K562 (cell line): ENCODE data around the gene IGFALS. TPM values are rescaled to one million over a fixed set of nuclear protein-coding genes. Genes with fewer than 3 reads are reported as not detected.

Experiments used
- ATF3 ChIP-seq, 2 experiments: fragments of 450-650 bp in 1 of 2; sonication (generic) in 1 of 2; formaldehyde crosslinking in 1 of 2; IDR thresholded peaks in 1 of 2; conservative IDR thresholded peaks in 1 of 2; 2 replicates each; pipeline versions ENCODE4 v1.6.1 to v1.8.1; 2016 to 2023; ENCODE audit warnings: mild to moderate bottlenecking in 2 of 2, moderate library complexity in 2 of 2, inconsistent platforms in 1 of 2, missing genetic modification reagents in 1 of 2
- BRD9 ChIP-seq: fragments of 450-650 bp; IDR thresholded peaks from 2 replicates; pipeline ENCODE4 v1.6.1; 2018; ENCODE audit warnings: low read depth; ENCODE audit not compliant: partially characterized antibody
- CHCHD3 ChIP-seq: fragments of 250-450 bp; sonication (Bioruptor Pico); IDR thresholded peaks from 2 replicates; pipeline ENCODE4 v2.1.2; 2022; ENCODE audit warnings: mild to moderate bottlenecking
- DMBX1 ChIP-seq: fragments of 250-450 bp; sonication (Bioruptor Pico); IDR thresholded peaks from 2 replicates; pipeline ENCODE4 v1.8.0; 2022; ENCODE audit warnings: inconsistent platforms, mild to moderate bottlenecking, moderate library complexity, borderline replicate concordance
- FOXJ3 ChIP-seq: sonication (generic); formaldehyde crosslinking; IDR thresholded peaks from 2 replicates; pipeline ENCODE4 v1.4.0; 2020; ENCODE audit warnings: mild to moderate bottlenecking, missing genetic modification reagents
- GTF2A2 ChIP-seq: IDR thresholded peaks from 2 replicates; pipeline ENCODE4 v1.6.1; 2016; ENCODE audit warnings: mild to moderate bottlenecking, missing genetic modification characterization, missing compliant biosample characterization
- HDAC6 ChIP-seq: IDR thresholded peaks from 2 replicates; pipeline ENCODE4 v1.6.1; 2012; ENCODE audit warnings: low read depth, mild to moderate bottlenecking, control low read depth, inconsistent platforms, low read length, moderate library complexity
- HMBOX1 ChIP-seq: sonication (generic); IDR thresholded peaks from 2 replicates; pipeline ENCODE4 v1.6.1; 2016
- KDM1A ChIP-seq, 2 experiments: fragments of 450-650 bp; IDR thresholded peaks; 2 replicates each; pipeline ENCODE4 v1.6.1; 2016; ENCODE audit warnings: mild to moderate bottlenecking in 2 of 2
- NFRKB ChIP-seq: fragments of 450-650 bp; IDR thresholded peaks from 2 replicates; pipeline ENCODE4 v1.6.1; 2016; ENCODE audit warnings: low read depth
- POLR2AphosphoS2 ChIP-seq: IDR thresholded peaks from 2 replicates; pipeline ENCODE4 v1.6.1; 2012; ENCODE audit warnings: low read length, improper control_type of control experiment
- RAD21 ChIP-seq, 2 experiments: fragments of 250-450 bp in 1 of 2; fragments of 450-650 bp in 1 of 2; sonication (Bioruptor Pico) in 1 of 2; formaldehyde crosslinking in 1 of 2; IDR thresholded peaks in 1 of 2; conservative IDR thresholded peaks in 1 of 2; 2 replicates each; pipeline versions ENCODE4 v1.4.0 to v1.8.0; 2020 to 2022; ENCODE audit warnings: mild to moderate bottlenecking in 2 of 2, moderate library complexity in 1 of 2
- RBFOX2 ChIP-seq: fragments of 200-400 bp; formaldehyde crosslinking; IDR thresholded peaks from 2 replicates; pipeline ENCODE4 v1.6.1; 2017; ENCODE audit warnings: low read depth, mild to moderate bottlenecking, low read length, moderate library complexity
- SFPQ ChIP-seq: fragments of 200-400 bp; formaldehyde crosslinking; IDR thresholded peaks from 2 replicates; pipeline ENCODE4 v1.6.1; 2017; ENCODE audit warnings: mild to moderate bottlenecking, low read depth, low read length, moderate library complexity
- SRF ChIP-seq, 2 experiments: fragments of 250-450, 450-650 bp in 1 of 2; sonication (Bioruptor Pico) in 1 of 2; sonication (generic) in 1 of 2; formaldehyde crosslinking; IDR thresholded peaks; 2 replicates each; pipeline versions ENCODE4 v1.5.0 to v1.5.1; 2020 to 2022; ENCODE audit warnings: mild to moderate bottlenecking in 1 of 2, missing genetic modification reagents in 1 of 2
- TBP ChIP-seq: optimal IDR thresholded peaks from 2 replicates; pipeline ENCODE3; 2011; ENCODE audit warnings: low read depth, low read length, improper control_type of control experiment
- WHSC1 ChIP-seq: IDR thresholded peaks from one replicate; pipeline ENCODE4 v1.6.1; 2012; ENCODE audit warnings: low read length, control low read depth, inconsistent platforms
- ZFP36 ChIP-seq: fragments of 150-350 bp; IDR thresholded peaks from 2 replicates; pipeline ENCODE4 v1.6.1; 2018; ENCODE audit warnings: low read length, low read depth; ENCODE audit not compliant: partially characterized antibody
- ZNF41 ChIP-seq: fragments of 250-450 bp; sonication (Bioruptor Pico); conservative IDR thresholded peaks from 2 replicates; pipeline ENCODE4 v1.4.0; 2020; ENCODE audit warnings: mild to moderate bottlenecking
- polyA plus RNA-seq, 8 experiments: library from polyadenylated mRNA; depleted of rRNA in 4 of 8; stranded (reverse) in 5 of 8; unstranded in 3 of 8; fragments of >200 nt; fragmentation: Nextera tagmentation in 2 of 8; fragmentation: Illumina TruSeq in 1 of 8; extraction: Ambion mirVana in 2 of 8; extraction: Trizol in 1 of 8; gene quantifications; 2 replicates each; pipeline versions ENCODE4 v1.2.1 to v1.2.3, GENCODE V29; 2011 to 2014; ENCODE audit warnings: inconsistent platforms in 1 of 8, missing spikeins in 1 of 8
- total RNA-seq, 7 experiments: library from RNA; depleted of rRNA in 6 of 7; stranded (reverse); fragments of >200 nt in 6 of 7; fragmentation: Illumina TruSeq in 2 of 7; extraction: Trizol in 2 of 7; gene quantifications; 2 replicates each; pipeline versions ENCODE4 v1.2.1 to v1.2.3, GENCODE V29; 2011 to 2021; ENCODE audit warnings: low replicate concordance in 1 of 7
- TF ChIP-seq, protein P1 (sequence below): fragments of 250-450 bp; sonication (Bioruptor Pico); IDR thresholded peaks from 2 replicates; pipeline ENCODE4 v1.4.0; 2020; ENCODE audit warnings: mild to moderate bottlenecking, moderate library complexity
- TF ChIP-seq, protein P2 (sequence below): fragments of 250-450 bp; sonication (Bioruptor Pico); IDR thresholded peaks from 2 replicates; pipeline ENCODE4 v1.5.0; 2021

IGFALS gene
- total and polyA plus RNA-seq, 9 of the 15 experiments (the other 6 are each of a cell fraction or from before 2014, with no cell fraction given), result not detected

GRCh38 chr16:1772908-1773702 lies 20.4 kb downstream of the IGFALS start, which contains the start of gene MRPS34 (continued):
- TF ChIP-seq HMBOX1 (no peak), NFRKB (peak; percentile 84), SFPQ (no peak), WHSC1 (no peak), FOXJ3 (CRISPR knock-in tag) (no peak), BRD9 (no peak), CHCHD3 (CRISPR knock-in tag) (no peak), ATF3 (IDR thresholded peaks at IDR 0.05) (no peak), ATF3 (CRISPR knock-in tag; conservative IDR thresholded peaks at IDR 0.05) (peak; percentile 28), ZNF41 (no peak), KDM1A (IDR thresholded peaks at IDR 0.05) (no peak), RBFOX2 (peak; percentile 85), POLR2AphosphoS2 (no peak), HDAC6 (no peak), GTF2A2 (tag) (no peak), SRF (CRISPR knock-in tag; IDR thresholded peaks at IDR 0.05) (peak in 1 of 2 experiments; percentile 22; a peak in 1 of 4 replicates), TBP (peak; percentile 82), RAD21 (CRISPR knock-in tag; conservative IDR thresholded peaks at IDR 0.05 in 1 of 2, IDR thresholded peaks at IDR 0.05 in 1 of 2) (peak; percentile 26 to 66; a peak in 3 of 4 replicates), DMBX1 (peak; percentile 60; the same call in 1 of the 2 replicates), ZFP36 (no peak)
- TF ChIP-seq, protein P1, sequence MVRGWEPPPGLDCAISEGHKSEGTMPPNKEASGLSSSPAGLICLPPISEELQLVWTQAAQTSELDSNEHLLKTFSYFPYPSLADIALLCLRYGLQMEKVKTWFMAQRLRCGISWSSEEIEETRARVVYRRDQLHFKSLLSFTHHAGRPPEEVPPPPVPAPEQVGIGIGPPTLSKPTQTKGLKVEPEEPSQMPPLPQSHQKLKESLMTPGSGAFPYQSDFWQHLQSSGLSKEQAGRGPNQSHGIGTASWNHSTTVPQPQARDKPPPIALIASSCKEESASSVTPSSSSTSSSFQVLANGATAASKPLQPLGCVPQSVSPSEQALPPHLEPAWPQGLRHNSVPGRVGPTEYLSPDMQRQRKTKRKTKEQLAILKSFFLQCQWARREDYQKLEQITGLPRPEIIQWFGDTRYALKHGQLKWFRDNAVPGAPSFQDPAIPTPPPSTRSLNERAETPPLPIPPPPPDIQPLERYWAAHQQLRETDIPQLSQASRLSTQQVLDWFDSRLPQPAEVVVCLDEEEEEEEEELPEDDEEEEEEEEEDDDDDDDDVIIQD, result no peak
- TF ChIP-seq, protein P2, sequence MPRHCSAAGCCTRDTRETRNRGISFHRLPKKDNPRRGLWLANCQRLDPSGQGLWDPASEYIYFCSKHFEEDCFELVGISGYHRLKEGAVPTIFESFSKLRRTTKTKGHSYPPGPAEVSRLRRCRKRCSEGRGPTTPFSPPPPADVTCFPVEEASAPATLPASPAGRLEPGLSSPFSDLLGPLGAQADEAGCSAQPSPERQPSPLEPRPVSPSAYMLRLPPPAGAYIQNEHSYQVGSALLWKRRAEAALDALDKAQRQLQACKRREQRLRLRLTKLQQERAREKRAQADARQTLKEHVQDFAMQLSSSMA, result 0 out of 2 replicates have a peak, but pooled peaks have one; percentile 61
